ENCODE measurements around the gene SYNGR3.
"Not testable (repeated sequence)": the region's sequence is repeated elsewhere in the genome, so short reads cannot be mapped to it uniquely, and the experiment has no call there.

The SYNGR3 gene

DNA sequence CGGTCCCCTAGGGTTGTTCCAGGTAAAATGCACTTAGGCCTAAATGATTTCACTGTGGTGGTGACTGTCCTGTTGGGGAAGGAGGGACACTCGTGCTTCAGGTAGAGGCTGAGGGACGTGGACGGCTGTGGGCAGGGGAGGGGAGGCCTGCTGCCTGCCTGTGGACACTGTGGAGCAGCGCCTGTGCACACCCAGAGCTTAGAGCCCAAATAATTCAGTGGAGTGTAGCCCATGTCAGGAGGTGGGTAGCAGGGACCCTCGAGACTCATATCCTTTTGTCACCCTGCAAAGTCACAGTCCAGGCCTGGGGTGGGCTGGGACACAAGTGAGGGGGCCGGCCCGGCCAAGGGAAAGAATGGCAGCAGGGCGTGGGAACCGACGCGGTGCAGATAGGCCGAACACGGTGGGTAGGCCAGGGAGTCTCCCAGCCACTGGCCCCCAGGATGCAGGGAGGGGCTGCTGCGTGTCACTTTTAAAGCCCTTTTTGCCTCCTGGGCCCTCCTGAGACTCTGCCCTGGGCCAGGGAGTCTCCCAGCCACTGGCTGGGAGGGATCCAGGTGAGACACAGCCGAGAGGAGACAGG lies 36.2 kb downstream of the SYNGR3 start:
- in situ Hi-C loops (cut with MboI; ENCODE audit: low sequenced_read_pairs): no loop called here

DNA sequence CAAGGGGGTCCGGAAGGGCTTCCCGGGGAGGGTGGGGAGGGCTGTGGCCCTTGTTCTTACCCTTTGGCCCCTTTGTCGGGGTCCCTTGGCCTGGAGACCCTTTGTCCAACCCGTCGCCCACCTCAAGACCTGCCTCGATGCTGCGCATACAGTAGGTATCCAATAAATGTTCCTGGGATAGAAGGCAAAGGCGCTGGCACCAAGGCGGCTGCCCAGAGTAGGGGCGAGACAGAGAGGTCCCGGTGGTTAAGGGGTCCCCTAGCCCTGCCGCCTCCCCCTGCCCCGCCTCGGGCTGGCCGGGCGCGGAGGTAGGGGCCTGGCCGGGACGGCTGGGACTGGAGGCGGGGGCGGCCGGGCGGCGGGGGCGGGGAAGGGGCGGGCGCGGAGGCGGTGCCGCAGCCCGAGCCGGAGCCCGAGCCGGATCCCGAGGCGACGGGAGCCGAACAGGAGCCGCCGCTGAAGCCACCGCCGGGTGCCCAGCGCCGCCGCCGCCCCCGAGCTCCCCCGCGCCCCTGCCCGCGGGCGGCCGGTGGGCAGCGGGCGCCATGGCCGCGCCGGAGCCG lies 36.8 kb downstream of the SYNGR3 start, which contains the start of gene NHERF2:
NHERF2 (plus strand) TSS at position 442 of the 563 bp plus-strand sequence; CDS start at position 546, 104 bp downstream.
- in situ Hi-C loops (cut with MboI; ENCODE audit: low sequenced_read_pairs): no loop called here

DNA sequence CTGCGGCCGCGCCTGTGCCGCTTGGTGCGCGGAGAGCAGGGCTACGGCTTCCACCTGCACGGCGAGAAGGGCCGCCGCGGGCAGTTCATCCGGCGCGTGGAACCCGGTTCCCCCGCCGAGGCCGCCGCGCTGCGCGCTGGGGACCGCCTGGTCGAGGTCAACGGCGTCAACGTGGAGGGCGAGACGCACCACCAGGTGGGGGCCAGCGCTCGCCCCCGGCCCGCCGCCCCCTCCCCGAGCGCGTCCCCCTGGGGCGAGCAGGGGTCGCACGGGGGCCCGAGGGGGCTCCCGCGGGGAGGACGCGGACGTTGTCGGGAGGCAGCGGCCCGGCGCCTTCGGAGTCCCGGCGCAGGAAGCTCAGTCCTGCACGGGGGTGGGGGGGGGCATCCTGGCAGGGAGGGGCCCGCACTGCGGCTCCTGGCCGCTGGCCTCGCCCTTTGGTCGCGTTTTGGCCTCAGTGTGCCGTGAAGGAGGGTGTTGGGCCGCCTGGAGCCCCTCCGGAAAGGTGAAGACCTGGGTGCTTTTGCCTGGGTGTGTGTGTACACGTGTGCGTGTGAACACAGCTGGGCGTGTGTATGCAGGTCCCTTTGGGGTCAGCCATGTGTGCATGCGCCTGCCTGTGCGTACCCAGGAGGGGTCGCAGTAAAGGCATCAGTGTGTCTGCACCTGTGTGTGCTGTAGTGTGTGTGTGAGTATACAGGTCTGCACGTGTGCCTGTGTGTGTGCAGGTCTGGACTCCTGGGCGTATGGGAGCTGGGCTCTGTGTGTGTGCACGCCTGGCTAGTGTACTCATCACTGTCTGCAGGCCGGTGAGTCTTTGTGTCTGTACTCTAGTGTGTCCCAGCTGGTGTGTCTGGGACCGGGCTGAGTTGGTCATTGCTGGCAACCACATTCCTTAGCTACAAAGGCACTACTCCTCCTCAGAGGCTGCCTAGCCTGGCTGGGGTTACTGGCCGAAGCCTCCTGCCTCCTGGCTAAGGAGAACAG lies 37.5 kb downstream of the SYNGR3 start:
- in situ Hi-C loops (cut with MboI; ENCODE audit: low sequenced_read_pairs): no loop called here

DNA sequence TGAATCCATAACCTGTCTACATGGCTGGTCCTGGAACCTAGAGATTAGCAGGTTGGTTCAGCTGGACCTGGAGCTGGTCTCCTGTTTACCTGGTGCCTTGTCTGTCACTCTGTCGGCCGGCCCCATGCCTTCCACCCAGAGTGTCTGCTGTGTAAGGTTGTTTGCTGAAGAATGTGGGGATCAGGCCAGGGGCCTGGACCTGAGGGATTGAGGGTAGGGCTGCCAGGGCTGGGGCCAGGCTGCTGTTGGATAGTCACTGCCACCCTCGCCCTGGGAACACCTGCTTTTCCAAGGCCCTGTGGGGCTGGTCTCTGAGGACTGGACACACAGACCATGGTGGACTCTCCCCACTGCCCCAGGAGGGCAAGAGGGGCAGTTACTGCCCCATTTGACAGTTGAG lies 38.4 kb downstream of the SYNGR3 start:
- in situ Hi-C loops (cut with MboI; ENCODE audit: low sequenced_read_pairs): no loop called here

DNA sequence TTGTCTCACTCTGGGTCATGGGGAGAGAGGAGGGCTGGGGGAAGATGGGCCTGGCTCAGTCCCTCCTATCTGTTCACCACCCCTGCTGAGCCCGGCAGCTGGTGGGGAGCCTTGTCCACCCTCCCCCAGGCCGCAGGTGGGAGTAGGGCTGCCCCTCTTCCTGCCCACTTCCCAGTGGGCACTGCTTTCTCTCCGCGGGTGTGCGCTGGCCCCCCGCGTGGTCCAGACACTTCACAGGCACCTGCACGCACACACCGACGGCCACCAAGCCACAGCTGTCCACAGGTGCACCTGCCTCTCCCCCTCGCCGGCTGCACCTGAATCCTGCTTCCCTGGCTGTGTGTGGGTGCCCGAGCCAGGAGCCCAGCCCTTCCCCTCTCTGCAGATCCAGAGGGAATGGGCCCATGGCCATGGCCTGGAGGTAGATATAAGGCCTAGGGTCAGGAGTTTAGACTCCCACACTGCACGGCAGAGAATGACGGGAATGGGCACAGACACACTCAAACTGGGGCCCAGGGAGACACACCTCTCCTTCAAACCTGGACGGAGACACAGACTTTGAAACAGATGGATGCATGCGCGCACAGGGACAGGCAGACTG lies 39.0 kb downstream of the SYNGR3 start:
- in situ Hi-C loops (cut with MboI; ENCODE audit: low sequenced_read_pairs): no loop called here

DNA sequence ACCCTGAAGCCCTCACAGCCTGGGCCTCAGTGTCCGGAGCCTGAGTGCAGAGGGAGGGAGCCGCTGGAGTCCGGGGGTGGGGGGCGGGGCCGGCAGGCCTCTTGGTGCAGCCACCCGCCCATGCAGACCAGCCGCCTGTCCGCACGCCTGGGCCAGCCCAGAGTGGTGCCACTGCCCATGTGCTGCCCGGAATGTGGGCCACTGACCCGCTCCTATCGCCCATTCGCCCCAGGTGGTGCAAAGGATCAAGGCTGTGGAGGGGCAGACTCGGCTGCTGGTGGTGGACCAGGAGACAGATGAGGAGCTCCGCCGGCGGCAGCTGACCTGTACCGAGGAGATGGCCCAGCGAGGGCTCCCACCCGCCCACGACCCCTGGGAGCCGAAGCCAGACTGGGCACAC lies 39.6 kb downstream of the SYNGR3 start:
- in situ Hi-C loops (cut with MboI; ENCODE audit: low sequenced_read_pairs): no loop called here

DNA sequence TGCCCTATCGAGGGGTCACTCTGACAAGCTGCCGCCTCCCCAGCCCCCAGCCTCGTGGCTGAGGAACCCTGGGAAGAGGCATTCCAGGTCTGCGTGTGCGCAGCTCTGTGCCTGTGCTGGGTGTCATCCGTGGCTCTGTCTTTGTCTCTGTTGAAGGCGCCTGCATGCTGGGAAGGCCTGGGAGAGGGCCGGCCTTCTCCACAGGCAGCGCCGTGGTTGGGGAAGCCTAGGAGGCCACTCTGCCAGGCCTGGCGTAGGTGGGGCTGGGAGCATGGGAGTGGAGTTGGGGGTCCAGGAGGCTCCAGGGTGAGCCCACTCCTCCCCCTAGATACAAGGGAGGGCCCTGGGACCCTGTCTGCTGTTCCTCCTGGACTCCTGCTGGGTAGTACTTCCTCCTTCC lies 40.3 kb downstream of the SYNGR3 start:
- in situ Hi-C loops (cut with MboI; ENCODE audit: low sequenced_read_pairs): no loop called here

DNA sequence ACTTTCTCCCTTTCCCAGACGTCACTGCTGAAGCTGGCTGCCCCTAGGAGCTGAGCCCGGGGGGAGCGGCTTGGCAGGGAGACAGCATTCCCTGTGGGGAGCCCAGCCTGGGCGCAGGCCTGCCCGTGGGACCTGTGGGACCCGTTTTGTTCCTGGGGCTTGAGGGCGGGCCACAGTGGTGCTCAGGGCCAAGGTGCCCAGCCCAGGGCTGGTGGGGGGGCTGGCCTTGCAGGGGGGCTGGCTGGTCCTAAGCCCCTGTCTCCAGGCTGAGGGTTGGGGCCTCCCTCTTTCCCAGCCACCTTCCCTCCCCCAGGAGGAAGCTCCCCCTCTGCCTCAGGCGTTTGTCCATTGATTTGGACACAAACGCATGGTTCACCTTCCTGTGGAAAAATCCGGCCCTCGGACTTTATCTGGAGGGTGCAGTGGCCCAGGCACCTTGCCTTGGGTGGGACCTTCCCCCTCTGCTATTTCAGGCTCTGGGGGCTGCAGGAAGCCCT lies 41.4 kb downstream of the SYNGR3 start:
- in situ Hi-C loops (cut with MboI; ENCODE audit: low sequenced_read_pairs): no loop called here

DNA sequence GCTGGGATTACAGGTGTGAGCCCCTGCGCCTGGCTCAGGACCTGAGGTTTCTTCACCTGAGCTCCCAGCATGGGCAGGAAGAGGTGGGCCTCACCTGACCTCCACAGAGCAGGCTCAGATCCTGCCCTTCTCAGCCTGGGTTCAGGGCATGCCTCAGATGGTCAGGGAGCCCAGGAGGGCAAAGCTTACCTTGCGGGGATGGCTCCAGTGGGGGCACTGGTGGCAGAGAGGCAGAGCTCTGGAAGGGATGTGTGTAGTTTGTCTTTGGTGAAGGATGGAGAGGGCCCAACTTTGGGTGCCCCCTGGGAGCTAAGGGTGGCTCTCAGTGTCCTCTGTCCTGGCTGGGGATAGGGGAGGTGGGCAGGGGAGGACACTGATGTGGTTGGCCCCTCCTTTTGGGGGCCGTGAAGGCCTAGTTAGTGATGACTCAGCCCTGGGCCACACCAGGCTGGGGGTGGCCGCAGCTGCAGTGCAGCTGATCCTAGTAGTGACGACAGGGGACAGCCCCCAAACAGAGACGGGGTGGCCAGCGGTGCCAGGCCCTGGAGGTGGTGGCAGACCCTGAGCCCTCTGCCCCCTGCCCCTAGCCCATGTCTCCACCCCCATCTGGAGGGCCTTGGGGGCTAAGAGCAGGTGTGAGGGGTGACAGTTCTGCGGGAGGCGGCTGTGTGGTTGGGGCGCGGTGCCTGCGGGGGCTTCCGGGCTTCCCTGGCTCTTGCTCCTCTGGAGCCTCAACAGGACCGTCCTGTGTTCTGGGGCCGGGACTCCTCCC lies 42.7 kb downstream of the SYNGR3 start:
- in situ Hi-C loops (cut with MboI; ENCODE audit: low sequenced_read_pairs): no loop called here

DNA sequence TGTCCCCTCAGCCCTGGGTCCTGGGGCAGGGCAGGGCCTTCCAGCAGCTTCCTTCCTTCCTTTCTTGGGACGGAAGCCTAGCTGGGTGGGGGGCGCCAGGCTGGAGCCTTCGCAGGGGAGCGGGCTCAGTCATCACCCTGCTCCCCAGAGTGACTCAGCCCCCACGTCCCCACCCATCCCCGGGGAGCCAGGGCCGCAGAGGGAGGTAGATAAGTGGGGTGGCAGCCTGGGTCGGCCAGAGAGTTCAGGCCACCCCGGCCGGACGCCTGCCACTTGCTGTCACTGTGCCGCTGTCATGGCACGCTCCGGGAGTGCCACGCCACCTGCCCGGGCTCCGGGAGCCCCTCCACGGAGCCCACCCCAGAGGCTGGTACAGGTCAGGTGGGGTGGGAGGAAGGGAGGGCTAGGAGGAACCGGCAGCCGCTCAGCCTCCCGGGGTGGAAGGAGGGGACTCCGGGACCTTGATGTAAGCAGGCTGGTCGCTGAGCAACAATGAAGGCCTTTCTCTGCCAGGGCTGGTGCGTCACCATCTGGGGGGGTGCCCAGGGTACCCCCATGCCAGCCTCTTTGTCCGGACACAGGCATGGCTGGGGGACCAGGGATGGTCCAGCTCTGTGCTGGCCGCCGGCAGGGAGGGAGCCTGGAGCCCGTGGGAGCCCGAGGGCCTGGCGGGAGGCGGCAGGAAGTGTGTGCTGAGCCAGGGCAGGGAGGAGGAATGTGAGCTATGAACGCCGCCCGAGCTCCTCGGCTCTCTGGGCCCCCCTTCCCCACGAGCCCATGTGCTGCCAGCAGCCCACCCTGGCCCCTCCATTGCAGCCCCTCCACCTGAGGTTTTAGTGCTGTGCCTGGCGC lies 43.5 kb downstream of the SYNGR3 start:
- in situ Hi-C loops (cut with MboI; ENCODE audit: low sequenced_read_pairs): no loop called here

DNA sequence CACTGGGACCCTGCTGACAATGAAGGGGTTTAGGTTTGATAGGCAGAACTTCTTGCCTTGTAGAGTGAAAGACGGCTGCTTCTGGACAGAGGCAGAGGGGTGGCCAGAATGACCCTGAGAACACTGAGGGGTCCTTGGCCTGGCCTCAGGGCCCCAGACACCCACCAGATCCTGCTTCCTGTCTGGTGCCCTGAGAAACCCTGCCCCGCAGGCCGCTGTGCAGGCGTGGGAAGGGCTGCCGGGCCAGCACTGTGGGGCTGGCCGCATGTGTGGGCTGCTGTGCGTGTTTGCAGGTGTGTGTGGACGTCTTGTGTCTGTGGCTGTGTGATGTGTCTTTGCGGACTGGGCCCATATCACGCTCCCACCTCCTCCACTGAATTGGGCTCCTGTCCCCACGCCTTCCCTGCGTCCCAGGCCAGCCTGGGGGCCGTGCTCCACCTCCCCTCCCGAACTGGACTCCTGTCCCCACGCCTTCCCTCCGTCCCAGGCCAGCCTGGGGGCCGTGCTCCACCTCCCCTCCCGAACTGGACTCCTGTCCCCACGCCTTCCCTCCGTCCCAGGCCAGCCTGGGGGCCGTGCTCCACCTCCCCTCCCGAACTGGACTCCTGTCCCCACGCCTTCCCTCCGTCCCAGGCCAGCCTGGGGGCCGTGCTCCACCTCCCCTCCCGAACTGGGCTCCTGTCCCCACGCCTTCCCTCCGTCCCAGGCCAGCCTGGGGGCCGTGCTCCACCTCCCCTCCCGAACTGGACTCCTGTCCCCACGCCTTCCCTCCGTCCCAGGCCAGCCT lies 44.3 kb downstream of the SYNGR3 start:
- in situ Hi-C loops (cut with MboI; ENCODE audit: low sequenced_read_pairs): not testable (repeated sequence)

DNA sequence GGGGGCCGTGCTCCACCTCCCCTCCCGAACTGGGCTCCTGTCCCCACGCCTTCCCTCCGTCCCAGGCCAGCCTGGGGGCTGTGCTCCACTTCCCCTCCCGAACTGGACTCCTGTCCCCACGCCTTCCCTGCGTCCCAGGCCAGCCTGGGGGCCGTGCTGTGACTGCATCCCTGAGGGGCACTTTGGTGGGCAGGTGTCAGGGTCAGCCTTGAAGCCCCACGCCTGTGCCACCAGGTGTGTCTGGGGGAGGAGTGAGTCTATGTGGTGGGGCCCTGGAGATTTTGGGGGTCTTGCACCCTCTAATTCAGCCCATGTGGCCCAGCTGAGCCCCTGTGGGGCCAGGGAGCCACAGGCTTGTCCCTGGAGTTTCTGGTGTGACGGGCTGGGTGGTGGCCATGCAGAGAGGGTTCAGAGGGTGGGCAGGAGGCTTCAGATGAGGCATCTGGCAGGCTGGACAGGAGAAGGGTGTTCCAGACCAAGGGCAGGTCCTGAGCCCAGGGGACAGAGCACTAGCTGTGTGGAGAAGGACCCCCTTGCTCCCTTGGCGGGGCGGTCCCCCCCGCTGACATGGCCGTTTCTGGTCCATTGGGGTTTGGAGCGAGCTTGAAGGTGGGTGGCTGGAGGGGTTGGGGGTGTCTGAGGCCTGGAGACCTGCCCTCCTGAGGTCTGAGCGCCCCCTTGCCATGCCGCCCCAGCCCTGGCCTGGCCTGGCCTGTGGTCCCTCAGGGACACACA lies 45.1 kb downstream of the SYNGR3 start:
- in situ Hi-C loops (cut with MboI; ENCODE audit: low sequenced_read_pairs): no loop called here

DNA sequence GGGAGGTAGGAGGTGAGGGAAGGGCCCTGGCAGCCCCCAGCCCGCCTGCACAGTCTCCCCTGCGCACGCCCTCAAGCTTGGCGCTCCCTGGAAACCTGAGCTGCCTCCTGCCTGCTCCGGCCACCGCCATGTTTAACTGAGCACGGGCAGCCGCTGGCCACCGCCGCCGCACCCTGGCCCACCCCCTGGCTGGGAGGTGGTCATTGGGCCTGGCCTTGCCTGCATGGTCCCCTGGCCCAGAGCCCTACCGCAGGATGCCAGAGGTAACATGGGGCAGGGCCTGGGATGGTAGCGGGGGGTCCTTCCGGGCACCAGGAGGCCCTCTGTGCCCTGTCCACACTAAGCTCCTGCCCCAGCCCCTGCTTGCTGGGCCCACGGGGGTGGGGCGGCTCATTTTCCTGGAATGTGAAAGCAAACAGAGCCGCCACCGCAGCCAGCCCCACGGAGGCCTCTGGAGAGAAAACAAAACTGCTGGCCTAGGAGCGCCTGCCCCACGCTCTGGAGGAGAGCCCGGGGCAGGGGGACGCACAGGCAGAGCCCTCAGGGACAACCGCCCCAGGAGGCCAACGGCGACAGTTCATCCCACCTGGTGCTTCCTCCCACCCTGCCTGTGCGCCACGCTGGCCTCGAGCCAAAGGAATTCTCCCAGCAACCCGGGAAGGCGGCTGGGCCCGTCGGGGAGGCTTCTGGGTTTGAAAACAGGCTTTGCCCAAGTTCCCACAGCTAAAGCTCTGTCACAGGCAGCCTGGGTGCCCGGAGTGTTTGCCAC lies 45.8 kb downstream of the SYNGR3 start:
- in situ Hi-C loops (cut with MboI; ENCODE audit: low sequenced_read_pairs): no loop called here

DNA sequence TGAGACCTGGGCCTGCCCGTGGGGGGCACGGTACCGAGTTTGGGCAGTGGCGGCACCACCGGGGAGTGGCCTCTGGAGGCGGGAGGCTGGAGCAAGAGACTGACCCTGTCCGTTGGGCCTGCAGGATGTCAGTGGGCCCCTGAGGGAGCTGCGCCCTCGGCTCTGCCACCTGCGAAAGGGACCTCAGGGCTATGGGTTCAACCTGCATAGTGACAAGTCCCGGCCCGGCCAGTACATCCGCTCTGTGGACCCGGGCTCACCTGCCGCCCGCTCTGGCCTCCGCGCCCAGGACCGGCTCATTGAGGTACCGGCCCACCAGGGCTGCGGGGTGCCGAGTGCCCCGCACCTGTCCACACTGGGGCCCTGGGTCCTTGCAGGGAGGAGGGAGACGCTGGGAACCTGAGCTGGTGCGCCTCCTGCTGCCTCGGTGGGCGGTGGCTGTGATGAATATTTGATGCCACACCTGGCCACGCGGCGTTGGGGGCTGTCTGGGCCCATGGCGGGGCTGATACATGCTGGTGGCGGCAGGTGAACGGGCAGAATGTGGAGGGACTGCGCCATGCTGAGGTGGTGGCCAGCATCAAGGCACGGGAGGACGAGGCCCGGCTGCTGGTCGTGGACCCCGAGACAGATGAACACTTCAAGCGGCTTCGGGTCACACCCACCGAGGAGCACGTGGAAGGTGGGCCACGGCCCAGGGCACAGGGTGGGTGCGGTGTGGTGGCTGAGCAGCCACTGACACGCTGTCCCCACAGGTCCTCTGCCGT lies 46.6 kb downstream of the SYNGR3 start:
- in situ Hi-C loops (cut with MboI; ENCODE audit: low sequenced_read_pairs): no loop called here

DNA sequence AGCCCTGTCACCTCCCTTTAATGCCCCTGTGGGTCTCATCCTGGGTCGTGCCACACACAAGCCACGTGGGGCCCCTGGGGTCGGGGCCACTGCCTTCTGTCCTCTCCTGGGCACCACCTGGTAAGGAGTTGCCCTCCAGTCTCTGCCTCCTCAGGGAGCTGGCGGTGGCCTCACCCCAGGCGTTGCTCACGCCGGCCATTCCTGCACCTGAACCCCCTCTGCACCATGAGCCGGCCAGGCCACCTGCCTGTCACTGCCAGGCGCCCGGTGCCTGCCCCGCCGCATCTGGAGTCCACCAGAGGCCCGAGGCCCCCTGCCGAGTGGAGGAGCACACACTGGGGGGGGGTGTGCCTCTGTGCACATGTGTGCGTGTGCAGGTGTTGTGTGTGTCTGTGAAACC lies 47.3 kb downstream of the SYNGR3 start:
- in situ Hi-C loops (cut with MboI; ENCODE audit: low sequenced_read_pairs): no loop called here

DNA sequence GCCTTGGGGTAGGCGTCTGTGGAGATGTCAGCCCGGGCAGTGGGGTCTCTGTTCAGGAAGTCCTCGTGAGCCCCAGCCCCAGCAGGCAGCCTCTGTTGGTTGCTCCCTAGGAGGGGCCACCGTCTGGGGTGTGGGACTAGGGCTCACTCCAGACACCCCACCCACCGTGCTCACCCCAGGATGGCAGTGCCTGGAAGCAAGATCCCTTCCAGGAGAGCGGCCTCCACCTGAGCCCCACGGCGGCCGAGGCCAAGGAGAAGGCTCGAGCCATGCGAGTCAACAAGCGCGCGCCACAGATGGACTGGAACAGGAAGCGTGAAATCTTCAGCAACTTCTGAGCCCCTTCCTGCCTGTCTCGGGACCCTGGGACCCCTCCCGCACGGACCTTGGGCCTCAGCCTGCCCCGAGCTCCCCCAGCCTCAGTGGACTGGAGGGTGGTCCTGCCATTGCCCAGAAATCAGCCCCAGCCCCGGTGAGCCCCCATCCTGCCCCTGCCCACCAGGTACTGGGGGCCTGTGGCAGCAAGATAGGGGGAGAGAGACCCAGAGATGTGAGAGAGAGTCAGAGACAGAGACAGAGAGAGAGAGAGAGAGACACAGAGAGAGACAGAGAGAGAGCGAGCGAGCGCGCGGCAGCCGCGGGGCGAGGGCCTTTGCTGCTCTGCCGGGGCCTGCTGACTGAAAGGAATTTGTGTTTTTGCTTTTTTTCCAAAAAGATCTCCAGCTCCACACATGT lies 48.0 kb downstream of the SYNGR3 start:
- in situ Hi-C loops (cut with MboI; ENCODE audit: low sequenced_read_pairs): no loop called here

Measured in HL-60/S4 treated with phorbol 12-myristate 13-acetate at 8.2 ng/mL for 4 days and 3 days (cell line).